ENCODE data around the gene DARS1. TPM values are rescaled to one million over a fixed set of nuclear protein-coding genes. Genes with fewer than 3 reads are reported as not detected.

The DARS1 gene
- total RNA-seq, 1 donor, result 98.2 TPM

DNA sequence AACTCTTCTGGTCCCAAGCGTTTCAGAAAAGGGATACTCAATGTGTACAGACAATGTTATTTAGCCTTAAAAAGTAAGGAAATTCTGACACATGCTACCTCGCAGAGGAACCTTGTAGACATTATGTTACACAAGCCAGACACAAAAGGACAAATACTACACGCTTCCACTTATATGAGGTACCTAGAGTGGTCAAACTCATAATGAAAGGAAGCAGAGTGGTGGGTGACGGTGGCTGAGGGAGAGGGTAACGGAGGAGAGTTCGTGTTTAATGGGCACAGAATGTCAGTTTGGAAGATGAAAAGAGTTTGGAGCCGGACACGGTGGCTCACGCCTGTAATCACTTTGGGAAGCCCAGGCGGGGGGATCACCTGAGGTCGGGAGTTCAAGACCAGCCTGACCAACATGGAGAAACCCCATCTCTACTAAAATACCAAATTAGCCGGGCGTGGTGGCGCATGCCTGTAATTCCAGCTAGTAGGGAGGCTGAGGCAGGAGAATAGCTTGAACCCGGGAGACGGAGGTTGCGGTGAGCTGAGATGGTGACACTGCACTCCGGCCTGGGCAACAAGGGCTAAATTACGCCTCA, 110.6 kb downstream of the DARS1 start:
- DNase-seq (ENCODE audit: low read depth), result peak; percentile 1
- TF ChIP-seq, protein P1, sequence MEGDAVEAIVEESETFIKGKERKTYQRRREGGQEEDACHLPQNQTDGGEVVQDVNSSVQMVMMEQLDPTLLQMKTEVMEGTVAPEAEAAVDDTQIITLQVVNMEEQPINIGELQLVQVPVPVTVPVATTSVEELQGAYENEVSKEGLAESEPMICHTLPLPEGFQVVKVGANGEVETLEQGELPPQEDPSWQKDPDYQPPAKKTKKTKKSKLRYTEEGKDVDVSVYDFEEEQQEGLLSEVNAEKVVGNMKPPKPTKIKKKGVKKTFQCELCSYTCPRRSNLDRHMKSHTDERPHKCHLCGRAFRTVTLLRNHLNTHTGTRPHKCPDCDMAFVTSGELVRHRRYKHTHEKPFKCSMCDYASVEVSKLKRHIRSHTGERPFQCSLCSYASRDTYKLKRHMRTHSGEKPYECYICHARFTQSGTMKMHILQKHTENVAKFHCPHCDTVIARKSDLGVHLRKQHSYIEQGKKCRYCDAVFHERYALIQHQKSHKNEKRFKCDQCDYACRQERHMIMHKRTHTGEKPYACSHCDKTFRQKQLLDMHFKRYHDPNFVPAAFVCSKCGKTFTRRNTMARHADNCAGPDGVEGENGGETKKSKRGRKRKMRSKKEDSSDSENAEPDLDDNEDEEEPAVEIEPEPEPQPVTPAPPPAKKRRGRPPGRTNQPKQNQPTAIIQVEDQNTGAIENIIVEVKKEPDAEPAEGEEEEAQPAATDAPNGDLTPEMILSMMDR (IDR thresholded peaks at IDR 0.05; ENCODE audit: insufficient read depth, low read length), result no peak
- peak overlapping the region; percentile 82 for H3K4me3 ChIP-seq (ENCODE audit: low read depth, low read length)

DNA sequence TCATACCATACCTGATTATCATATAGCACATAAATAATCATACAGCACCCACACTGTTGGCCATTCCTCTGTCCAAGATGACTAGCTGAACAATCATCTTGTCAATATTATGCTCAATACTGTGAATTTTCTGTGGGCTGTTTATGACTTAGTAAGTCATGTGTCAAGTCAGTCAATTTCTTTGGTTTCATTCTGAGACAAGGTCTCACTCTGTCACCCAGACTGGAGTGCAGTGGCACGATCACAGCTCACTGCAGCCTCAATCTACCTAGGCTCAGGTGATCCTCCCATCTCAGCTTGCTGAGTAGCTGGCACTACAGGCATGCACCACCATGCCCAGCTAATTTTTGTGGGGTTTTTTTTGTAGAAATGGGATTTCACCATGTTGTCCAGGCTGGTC, 114.9 kb downstream of the DARS1 start:
- no peak overlapping the region for H3K4me3 ChIP-seq (ENCODE audit: low read depth, low read length)
- DNase-seq (ENCODE audit: low read depth), result no peak
- TF ChIP-seq, protein P1 (IDR thresholded peaks at IDR 0.05; ENCODE audit: insufficient read depth, low read length), result no peak

DNA sequence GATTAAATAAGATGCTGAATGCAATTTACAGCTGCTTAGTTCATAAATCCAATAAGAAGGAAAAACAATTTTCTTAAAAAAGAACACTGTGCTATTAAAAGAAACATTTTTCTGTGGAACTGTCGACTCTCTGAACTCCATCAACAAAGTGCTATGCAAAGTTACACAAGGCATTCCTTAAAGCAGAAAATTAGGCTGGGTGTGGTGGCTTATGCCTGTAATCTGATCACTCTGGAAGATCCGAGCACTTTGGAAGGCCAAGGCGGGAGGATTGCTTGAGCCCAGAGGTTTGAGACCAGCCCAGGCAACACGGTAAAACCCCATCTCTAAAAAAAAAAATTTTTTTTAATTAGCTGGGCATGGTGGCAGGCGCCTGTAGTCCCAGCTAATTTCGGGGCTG, 122.2 kb downstream of the DARS1 start:
- no peak overlapping the region for H3K4me3 ChIP-seq (ENCODE audit: low read depth, low read length)
- TF ChIP-seq, protein P1 (IDR thresholded peaks at IDR 0.05; ENCODE audit: insufficient read depth, low read length), result no peak
- peak; percentile 44 for DNase-seq (ENCODE audit: low read depth)

DNA sequence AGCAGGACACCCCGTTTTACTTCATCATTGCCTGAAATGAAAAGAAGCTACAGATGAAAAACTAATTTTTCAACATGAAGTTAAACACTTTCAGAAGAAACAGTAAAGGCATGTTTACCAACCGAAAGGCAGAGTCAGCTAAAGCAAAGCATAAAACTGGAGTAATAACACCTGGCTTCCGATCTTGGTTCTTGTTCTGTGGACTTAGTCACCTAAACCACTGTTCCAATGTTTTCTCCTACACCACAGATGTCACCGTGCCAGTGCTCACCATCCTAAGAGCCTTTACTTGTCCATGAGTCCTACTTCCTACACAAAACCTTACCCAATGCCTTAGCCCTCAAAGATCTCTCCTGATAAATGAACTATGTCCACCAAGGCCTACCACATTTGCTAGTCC, 122.7 kb downstream of the DARS1 start:
- DNase-seq (ENCODE audit: low read depth), result no peak
- TF ChIP-seq, protein P1 (IDR thresholded peaks at IDR 0.05; ENCODE audit: insufficient read depth, low read length), result no peak
- H3K4me3 ChIP-seq (ENCODE audit: low read depth, low read length), result no peak overlapping the region

Other genes starting within 250 kb of the DARS1 start
- 55.1 and 81.8 TPM in 2 replicates for gene UBXN4, start 243.8 kb downstream of the DARS1 start, total RNA-seq (ENCODE audit: low replicate concordance)
- gene LCT, start 148.4 kb downstream of the DARS1 start, total RNA-seq (ENCODE audit: low replicate concordance), result not detected in 2 replicates
- 13.2 and 39.1 TPM in 2 replicates for gene MCM6, start 109.2 kb downstream of the DARS1 start, total RNA-seq (ENCODE audit: low replicate concordance)
- gene CXCR4, start 132.5 kb upstream of the DARS1 start, total RNA-seq (ENCODE audit: low replicate concordance), result 0.27 and 1.2 TPM in 2 replicates

All from fibroblast of the aortic adventitia (primary cell).